NCI-H1092 treated with DMSO at 0.1 percent for 48 hours (cell line): ENCODE measurements around the gene KIAA1755.
"Not testable (repeated sequence)": the region's sequence is repeated elsewhere in the genome, so short reads cannot be mapped to it uniquely, and the experiment has no call there.

Experiments
- DNase-seq: peaks from one replicate; lab custom pipeline; 2025; lab: John Stamatoyannopoulos, UW

Gene KIAA1755

DNA sequence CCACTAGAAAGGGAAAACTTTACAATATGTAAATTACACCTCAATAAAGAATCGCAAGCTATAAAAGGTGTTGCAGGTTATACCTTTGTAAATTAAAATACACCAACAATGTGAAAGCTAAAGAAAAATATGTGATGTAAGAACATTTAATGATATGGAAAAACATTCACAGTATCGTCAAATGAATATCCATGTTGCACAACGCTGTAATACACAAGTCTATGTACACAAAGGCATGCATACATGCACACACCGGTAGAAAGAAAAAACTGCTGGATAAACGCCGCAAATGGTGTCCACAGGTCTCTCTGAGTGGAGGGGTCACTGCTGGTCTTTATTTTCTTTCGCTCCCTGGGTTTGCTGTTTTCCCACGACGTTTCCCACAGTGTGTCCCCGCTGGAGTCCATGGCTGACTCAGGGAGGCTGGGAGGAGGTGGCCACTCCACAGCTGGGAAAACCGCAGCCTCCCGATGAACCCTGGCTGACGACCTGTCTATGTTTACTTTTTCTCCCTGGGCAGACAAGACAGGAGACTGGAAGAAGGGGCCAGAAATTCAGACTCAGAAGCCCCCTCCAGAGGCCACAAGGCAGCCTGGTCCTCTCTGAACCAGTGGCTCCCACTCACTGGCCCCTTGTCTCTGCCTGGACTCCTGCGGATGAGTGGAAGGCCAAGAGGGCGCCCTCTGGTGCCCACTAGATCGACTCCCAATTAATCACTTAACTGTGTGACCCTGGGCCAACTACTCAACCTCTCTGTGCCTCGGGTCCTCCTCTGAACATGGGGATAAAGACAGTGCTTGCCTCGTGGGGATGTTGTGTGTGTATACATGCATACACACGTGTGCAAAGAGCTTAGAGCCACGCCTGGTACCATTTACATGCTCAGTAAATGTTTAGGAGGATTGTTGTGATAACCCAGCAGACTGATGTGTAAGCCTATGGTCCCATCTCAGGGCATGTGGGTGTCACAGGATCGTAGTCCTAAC lies 30.6 kb upstream of the KIAA1755 start:
- no peak for DNase-seq

DNA sequence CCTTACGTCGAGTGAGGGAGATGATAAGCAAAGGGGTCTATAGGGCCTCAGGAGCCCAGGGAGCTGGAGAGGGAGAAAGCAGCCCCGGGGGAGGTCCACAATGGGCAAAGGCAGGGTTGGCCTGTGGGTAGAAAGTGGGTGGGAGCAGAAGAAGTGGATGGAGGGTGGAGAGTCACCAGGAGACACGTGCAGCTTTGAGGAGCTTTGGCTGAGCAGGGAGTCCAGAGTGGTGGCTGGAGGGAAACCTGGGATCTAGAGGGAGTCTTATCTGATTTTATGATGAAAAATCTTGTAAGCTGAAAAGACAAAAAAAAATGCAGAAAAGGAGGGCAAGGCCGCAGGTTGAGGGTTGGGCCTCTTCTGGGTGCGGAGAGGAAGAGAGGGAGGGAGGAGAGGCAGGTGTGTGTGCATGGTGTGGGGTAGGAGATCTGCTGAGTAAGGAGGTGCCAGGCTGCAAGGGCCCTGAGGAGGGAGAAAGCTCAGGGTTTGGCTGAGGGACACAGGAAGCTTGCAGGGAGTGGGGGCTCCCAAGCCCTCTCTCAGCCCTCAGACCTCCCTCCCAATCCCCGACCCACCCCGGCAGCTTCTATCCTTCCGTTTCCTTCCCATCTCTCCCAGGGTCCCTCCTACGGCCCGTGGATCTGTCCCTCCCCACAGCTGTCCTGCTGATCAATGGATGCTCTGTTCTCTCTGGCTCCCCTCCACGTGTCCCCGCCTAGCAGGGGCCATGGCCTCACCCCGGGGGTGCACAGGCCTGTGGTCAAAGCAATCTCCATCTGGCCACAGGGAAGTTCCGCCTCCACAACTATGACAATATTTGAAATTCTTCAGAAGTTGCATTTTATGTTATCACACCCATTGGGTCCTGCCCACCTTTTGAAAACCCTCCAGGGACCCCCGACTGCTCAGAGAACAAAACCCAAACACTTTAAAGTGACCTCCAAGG lies 26.3 kb upstream of the KIAA1755 start:
- no peak for DNase-seq

DNA sequence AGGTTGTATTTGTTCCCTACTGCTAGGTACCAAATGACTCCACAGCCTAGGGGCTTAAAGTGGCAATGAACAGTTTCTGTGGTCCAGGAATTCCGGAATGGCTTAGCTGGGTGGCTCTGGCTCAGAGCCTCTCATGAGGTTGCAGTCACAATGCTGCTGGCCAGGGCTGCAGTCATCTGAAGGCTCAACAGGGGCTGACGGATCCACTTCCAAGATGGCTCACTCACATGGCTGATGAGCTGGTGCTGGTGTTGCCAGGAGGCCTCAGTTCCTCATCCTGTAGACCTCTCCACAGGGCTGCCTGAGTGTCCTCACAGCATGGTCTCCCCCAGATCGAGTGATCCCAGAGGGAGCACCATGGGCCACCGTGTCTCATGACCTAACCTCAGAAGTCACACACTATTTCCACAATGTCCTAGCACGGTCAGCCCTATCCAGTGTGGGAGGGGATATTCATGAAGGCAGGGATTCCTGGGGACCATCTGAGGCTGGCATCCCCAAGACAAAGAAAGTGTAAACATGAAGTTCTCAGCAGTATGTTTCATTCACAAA lies 24.4 kb upstream of the KIAA1755 start:
- DNase-seq = no peak

DNA sequence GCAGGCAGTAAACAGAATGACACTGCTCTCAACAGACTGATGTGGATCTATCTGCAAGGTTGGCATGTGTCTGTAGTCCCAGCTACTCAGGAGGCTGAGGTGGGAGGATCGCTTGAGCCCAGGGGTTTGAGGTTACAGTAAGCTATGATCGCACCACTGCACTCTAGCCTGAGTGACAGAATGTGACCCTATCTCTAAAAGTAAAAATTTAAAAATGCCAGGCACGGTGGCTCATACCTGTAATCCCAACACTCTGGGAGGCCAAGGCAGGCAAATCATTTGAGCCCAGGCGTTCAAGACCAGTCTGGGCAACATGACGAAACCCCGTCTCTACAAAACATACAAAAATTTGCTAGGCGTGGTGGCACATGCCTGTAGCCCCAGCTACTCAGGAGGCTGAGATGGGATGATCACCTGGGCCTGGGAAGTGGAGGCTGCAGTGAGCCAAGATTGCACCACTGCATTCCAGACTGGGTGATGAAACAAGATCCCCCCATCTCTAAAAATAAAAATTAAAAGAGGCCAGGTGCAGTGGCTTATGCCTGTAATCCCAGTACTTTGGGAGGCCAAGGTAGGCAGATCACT lies 23.6 kb upstream of the KIAA1755 start:
- not testable (repeated sequence) for DNase-seq

DNA sequence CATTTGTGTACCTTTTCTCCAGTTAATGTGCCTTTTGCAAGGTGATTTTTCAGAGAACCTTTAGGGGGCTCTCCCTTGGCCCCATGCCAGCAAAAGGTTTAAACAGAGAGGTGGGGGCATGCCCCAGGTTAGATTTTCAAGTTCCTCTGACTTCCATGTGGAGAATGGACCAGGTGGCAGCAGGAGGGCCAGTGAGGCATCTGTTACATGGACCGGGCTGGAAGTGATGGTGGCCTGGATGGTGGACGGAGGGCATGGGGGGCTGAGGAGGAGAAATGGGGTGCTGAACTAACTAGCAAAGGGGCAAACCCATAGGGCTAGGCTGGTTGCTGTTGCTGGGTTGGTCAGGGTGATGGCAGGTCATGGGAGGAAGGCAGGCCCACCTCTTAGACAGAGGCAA lies 22.7 kb upstream of the KIAA1755 start:
- DNase-seq = no peak

DNA sequence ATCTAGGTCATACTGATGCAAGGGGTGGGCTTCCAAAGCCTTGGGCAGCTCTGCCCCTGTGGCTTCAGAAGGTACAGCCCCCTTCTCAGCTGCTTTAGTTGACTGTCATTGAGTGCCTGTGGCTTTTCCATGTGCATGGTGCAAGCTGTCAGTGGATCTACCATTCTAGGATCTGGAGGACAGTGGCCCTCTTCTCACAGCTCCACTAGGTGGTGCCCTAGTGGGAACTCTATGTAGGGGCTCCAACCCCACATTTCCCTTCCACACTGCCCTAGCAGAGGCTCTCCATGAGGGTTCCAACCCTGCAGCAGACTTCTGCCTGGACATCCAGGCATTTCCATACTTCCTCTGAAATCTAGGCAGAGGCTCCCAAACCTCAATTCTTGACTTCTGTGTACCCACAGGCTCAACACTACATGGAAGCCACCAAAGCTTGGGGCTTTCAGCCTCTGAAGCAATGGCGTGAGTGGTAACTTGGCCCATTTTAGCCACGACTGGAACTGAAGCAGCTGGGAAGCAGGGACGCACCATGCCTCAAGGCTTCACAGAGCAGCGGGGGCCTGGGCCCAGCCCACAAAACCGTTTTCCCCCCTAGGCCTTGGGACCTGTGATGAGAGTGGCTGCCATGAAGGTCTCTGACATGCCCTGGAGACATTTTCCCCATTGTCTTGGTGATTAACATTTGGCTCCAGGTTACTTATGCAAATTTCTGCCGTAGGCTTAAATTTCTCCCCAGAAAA lies 20.8 kb upstream of the KIAA1755 start:
- not testable (repeated sequence) for DNase-seq

DNA sequence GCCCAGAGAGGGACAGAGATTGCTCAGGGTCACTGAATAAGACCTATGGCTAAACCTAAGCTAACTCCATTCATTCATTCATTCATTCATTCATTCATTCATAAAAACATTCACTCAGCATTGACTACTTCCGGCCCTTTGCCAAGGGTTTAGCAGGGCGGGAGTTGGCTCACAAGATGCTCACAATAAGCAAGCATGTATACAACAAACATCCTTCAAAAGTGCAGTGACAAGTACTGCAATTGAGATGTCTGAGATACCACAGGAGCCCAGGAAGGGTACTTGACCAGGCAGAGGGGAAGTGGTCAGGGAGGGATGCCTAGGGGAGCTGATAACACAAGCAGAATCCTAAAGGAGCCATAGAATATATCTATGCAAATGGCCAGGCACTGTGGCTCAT lies 18.2 kb upstream of the KIAA1755 start:
- no peak for DNase-seq

DNA sequence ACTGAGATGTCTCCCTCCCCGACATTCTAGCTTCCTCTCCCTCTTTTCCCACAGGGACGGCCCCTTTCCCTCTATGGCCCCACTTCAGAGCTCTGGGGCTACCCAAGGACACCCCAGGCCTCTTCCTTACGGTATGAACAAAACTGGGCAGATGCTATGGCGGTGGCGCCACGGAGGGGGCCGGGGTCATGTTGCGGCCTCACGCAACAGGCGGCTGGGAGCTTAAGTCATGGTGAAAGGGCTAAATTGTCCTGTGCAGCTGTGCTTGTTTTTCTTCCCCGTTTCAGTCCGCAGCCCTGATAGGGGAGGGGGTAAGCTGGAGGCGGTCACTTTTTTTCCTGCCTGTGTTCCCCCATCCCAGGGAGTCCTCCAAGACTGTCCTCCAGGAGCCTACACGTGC lies 17.6 kb upstream of the KIAA1755 start:
- no peak for DNase-seq

DNA sequence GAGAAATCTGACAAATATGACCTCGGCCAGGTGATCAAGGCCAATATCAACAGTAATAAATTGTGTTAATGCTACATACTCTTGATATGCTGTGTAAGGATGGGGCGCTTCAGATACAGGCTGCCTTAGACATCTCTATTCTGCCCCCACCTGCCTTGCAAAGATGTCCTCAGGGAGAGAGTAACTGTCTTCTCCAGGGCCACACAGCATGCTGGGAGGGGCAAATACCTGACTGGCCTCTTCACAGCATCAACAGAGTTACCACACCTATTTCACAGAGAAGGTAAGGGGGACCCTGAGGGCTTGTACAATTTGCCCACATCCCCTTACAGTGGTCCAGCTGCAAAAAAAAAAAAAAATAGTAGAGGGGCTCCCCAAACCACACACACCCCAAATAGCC lies 17.2 kb upstream of the KIAA1755 start:
- DNase-seq = no peak

DNA sequence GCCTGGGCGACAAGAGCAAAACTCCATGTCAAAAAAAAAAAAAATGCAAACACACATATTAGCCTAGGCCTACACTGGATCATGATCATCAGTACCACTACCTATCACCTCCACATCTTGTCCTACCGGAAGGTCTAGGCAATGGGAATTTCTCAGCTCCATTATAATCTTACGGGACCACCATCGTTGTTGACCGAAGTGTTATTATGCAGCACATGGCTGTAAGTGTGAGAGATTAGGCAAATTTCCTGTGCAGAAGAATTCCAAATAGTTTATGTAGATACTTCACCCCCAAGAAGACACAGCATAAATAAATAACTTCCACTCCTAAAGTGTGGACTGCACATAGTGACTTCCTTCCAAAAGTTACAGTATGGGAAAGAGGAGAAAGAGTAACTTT lies 16.8 kb upstream of the KIAA1755 start:
- no peak for DNase-seq

DNA sequence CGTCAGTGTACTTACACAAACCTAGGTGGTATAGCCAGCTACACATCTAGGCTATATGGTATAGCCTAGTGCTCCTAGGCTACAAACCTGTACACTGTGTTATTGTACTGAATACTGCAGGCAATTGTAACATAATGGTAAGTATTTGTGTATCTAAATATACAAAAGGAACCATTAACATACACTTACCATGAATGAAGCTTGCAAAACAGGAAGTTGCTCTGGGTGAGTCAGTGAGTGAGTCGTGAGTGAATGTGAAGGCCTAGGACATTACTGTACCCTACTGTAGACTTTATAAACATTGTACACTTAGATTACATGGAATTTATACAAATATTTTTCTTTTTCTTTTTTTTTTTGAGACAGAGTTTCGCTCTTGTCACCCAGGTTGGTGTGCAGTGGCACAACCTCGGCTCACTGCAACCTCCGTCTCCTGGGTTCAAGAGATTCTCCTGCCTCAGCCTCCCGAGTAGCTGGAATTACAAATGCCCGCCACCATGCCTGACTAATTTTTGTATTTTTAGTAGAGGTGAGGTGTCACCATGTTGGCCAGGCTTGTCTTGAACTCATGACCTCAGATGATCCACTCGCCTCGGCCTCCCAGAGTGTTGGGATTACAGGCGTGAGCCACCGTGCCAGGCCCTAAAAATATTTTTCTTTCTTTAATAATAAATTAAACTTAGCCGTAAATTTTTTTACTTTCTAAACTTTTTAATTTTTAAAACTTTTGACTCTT lies 15.4 kb upstream of the KIAA1755 start:
- DNase-seq = no peak

DNA sequence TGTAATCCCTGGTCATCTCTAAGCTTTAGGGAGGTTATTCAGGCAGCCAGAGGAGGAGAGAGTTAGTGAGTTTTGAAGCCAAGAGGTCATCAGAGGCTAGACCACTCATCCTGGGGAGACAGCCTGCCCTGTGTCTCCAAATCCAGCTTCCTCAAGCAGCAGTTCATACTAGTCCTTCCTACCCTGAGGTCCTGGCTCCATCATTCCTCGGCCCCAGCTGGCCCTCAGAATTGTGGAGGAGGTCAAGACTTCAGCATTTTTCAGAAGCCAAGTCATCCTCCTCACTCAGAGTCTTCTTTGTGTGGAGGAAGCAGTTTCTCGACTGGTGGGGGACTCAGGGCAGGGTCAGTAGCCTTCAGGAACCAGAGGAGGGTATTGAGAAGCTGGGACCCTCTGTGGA lies 12.4 kb upstream of the KIAA1755 start:
- DNase-seq = no peak

DNA sequence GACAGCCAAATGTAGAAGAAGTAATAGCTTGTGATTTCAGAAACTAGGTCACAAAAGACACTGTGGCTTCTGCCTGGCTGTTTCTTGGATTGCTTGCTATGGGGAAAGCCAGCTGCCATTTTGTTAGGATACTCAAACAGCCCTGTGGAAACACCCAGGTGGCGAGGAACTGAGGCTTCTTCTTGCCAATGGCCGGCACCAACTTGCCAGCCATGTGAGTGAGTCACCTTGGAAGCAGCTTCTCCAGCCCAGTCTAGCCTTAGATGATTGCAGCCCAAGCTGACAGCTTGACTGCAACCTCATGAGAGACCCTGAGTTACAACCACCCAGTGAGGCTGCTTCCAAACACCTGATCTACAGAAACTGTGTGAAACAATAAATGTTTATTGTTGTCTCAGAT lies 11.9 kb upstream of the KIAA1755 start:
- no peak for DNase-seq

DNA sequence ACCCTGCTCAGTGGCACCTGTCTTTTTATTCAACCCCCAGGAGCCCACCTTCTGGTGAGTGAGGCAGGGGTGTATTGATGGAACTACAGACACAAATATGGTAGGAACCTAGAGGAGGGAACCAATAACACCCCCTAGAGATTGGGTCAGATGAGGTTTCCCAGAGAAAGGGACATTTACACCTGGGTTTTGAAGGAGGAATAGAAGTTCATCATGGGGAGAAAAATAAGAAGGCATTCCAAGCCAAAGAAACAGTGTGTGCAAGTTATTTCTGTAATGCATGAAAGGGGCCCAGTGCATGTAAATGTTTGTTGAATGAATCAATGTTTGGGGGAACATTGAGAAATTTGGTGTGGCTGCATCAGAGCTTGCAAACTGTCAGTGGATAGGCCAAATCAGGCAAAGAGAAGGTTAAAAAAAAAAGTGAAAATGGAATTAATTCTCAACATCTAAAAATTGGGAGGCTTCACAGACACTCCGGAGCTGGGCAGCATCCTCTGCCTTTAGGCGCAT lies 11.1 kb upstream of the KIAA1755 start:
- DNase-seq = no peak

DNA sequence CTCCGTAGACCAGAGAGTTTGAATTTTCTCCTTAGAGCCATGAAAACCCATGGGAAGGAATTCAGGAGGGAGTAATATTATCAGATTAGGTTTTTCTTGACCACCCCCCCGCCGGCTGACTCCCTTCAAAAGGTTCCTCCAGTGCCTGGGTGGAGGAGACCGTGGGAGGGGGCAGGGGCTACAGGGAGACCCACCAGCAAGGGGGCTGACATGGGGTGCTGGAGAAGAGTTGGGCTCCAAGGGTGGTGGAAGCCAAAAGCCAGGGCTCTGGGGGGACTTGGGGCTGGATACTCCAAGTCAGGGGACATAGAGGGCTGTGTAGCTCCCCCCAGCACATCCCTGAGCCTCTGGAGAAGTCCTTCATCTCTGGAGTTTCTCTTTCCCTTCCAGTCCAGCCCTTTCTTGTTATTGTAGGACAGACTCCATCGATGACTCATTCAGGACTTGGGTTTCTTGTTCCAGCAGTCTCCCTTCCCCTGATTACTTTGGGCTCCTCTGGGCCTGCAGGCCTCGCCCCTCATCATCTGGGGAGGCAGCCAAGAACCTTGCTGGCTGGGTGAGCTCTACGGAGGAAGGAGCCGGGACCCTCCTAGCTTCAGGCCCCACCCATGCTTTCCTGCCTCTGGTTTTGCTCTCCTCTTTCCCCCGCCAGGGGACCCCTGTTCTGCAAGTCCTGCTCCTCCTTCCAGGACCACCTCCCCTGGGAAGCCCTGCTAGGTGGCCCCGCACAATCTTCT lies 10.5 kb upstream of the KIAA1755 start:
- no peak for DNase-seq

DNA sequence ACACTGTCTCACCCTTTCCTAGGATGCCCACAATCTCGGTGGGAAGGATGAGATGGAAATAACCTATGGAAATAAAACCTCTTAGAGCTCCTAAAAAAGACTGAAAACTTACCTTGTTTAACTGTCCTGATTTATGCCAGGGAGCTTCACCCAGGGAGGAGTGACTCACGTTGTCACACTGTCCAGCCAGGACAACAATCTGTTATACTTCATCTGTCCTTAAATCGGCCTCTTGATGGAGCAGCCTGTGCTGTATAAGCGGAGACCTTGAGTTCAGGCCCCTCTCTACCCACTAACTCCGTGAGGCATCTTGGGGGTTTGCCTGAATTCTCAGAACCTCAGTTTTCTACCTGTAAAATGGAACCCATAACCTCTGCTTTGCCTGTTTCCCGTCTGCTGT lies 9.2 kb upstream of the KIAA1755 start:
- DNase-seq = no peak

DNA sequence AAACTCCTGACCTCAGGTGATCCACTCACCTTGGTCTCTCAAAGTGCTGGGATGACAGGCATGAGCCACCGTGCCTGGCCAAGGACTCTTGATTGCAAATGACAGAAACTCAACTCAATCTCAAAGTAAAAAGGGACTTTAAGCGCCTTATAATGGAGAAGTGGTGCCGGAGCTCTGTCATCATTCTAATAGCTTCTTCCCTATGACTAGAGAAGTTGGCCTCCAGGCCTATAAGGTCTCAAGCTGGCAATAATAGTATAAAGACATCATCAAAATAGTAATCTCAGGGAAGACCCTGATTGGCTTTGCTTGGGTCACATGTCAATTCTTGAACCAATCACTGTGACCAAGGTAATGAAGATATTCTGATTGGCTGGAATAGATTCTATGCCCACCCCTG lies 8.5 kb upstream of the KIAA1755 start:
- DNase-seq = no peak

DNA sequence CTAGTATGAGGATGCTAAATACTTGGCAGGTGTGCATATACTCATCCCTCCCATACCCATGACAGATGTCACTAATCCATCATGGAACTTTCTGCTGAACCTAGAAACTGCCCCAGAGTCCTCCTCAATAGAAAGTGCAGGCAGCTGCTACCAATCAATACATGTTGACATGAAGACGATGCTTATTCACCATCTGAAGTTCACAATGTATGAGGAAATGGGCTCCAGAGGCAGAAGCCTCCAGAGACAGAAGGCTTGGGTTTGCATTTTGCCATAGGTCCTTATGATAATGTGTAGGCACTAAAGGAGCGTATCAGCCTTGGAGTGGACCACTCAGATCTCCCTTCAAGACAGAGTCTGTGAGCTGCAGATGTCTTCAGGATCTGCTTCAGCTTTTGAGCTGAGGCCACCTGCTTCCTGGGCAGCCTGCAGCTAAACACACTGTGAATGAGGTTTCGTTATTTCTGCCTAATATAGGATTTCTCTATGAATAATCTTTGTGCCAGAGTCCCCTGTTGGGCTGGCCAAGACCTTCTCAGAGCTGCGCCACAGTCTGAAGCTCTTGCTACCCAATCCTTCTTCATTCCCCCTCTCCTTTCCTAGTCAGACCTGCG lies 7.5 kb upstream of the KIAA1755 start:
- DNase-seq = no peak

DNA sequence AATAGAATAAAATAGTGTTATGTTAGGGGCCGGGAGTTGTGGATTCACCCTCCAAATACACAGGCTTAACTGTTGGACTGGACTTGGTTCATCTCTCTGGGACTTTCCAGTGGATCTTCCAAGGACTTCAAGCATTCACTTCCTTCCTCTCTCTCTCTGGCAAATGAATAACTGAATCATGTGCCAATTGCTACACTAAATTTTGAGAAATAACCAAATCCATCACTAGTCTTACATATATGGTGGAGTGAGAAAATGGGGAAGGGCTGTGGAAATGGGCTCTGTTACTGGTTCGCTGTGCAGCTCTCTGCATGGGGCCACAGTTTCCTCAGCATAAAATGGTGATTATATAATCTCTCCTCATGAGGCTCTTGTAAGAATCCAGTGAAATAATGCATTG lies 6.8 kb upstream of the KIAA1755 start:
- no peak for DNase-seq
